OCI-LY1 (cell line): ENCODE data around the gene IL26.

Experiments
- EZH2 ChIP-seq: fragments of 200-600 bp; sonication (generic), shearing (Covaris generic); IDR thresholded peaks from 2 replicates; pipeline ENCODE4 v1.8.0; 2017; ENCODE audit warnings: borderline replicate concordance, mixed run types, mild to moderate bottlenecking, antibody characterized with exemption, low read length, moderate library complexity, mixed read lengths
- TF ChIP-seq, protein P1 (sequence below): fragments of 200-600 bp; sonication (generic), shearing (Covaris generic); IDR thresholded peaks from 2 replicates; pipeline ENCODE4 v1.5.1; 2017; ENCODE audit warnings: mild to moderate bottlenecking, antibody characterized with exemption, low read length, moderate library complexity, mixed read lengths

DNA sequence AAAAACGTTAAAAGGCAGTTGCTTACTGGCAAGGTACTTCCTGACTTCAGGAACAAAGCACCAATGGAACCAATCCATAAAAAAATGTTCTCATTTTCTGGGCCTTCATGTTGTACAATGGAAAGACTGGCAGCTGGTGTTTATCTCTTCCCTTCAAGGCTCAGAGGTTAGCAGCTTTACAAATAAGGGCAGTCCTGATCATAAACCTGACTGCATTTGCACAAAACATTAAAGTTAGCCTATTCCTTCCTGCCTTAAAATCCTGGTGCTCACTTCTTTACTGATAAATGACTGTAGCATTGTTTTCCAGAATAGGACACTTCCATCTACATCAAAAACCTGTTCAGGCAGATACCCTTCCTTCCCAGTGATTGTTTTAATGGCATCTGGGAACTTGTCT, 19.2 kb downstream of the IL26 start:
- TF ChIP-seq, protein P1, sequence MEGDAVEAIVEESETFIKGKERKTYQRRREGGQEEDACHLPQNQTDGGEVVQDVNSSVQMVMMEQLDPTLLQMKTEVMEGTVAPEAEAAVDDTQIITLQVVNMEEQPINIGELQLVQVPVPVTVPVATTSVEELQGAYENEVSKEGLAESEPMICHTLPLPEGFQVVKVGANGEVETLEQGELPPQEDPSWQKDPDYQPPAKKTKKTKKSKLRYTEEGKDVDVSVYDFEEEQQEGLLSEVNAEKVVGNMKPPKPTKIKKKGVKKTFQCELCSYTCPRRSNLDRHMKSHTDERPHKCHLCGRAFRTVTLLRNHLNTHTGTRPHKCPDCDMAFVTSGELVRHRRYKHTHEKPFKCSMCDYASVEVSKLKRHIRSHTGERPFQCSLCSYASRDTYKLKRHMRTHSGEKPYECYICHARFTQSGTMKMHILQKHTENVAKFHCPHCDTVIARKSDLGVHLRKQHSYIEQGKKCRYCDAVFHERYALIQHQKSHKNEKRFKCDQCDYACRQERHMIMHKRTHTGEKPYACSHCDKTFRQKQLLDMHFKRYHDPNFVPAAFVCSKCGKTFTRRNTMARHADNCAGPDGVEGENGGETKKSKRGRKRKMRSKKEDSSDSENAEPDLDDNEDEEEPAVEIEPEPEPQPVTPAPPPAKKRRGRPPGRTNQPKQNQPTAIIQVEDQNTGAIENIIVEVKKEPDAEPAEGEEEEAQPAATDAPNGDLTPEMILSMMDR: no peak
- TF ChIP-seq EZH2: no peak
